NB4 (cell line): Measurements from ENCODE around the gene KIAA0040.

Source experiments
- MYC ChIP-seq: IDR thresholded peaks from 2 replicates; pipeline ENCODE4 v1.6.1; 2011; ENCODE audit warnings: low read depth, low read length
- POLR2A ChIP-seq: IDR thresholded peaks from 2 replicates; pipeline ENCODE4 v1.6.1; 2011; ENCODE audit warnings: mild to moderate bottlenecking; ENCODE audit not compliant: insufficient read length; ENCODE audit errors: extremely low read depth
- TF ChIP-seq, protein P1 (sequence below): IDR thresholded peaks from one replicate; pipeline ENCODE4 v1.5.1; 2012; ENCODE audit warnings: low read depth, low read length

DNA sequence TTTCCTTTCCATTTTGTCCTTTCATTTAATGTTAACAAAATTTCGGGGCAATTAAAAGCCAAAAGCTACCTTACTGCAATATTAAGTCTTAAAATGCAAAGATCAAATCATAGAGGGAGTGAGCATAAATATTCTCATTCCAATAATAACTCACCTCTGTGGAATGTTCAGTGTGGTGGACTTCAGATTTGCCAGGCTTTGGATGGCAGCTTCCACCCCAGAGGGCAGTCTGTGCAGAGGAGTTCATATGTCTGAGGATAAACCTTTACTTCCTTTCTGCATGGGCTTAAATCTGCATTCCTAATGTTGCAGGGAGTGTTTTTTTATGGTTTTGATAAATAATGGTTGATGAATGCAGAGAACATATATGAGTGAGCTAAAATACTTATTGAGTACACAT, 16.3 kb downstream of the KIAA0040 start:
- TF ChIP-seq, protein P1, sequence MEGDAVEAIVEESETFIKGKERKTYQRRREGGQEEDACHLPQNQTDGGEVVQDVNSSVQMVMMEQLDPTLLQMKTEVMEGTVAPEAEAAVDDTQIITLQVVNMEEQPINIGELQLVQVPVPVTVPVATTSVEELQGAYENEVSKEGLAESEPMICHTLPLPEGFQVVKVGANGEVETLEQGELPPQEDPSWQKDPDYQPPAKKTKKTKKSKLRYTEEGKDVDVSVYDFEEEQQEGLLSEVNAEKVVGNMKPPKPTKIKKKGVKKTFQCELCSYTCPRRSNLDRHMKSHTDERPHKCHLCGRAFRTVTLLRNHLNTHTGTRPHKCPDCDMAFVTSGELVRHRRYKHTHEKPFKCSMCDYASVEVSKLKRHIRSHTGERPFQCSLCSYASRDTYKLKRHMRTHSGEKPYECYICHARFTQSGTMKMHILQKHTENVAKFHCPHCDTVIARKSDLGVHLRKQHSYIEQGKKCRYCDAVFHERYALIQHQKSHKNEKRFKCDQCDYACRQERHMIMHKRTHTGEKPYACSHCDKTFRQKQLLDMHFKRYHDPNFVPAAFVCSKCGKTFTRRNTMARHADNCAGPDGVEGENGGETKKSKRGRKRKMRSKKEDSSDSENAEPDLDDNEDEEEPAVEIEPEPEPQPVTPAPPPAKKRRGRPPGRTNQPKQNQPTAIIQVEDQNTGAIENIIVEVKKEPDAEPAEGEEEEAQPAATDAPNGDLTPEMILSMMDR, result no peak
- TF ChIP-seq MYC (no peak), POLR2A (no peak)
